Kidney (tissue), 14 donors: ENCODE results near the gene KSR1. TPM values are rescaled to one million over a fixed set of nuclear protein-coding genes. Genes with fewer than 3 reads are reported as not detected.

ENCODE experiments used
- DNase-seq, 5 donors: peaks; one replicate each; pipeline ENCODE4 v3.0.0-alpha.2; 2013 to 2020
- FAIRE-seq: peaks from 2 replicates; lab custom pipeline; 2012; peaks lifted over from hg19 to GRCh38; lab: Jason Lieb, UNC
- H3K27ac ChIP-seq, 2 donors: one replicate each; pipeline ENCODE4 v1.7.0; 2013; ENCODE audit warnings: low read depth in 2 of 2, low read length in 2 of 2, inconsistent platforms in 1 of 2
- H3K27me3 ChIP-seq: one replicate; pipeline ENCODE4 v1.7.1; 2013; ENCODE audit warnings: low read length, inconsistent platforms; ENCODE audit not compliant: control insufficient read depth, insufficient read depth
- H3K36me3 ChIP-seq, 3 donors: one replicate each; pipeline versions ENCODE4 v1.7.0 to v1.7.1; 2013; ENCODE audit warnings: low read length in 3 of 3, control low read depth in 1 of 3, inconsistent platforms in 1 of 3; ENCODE audit not compliant: insufficient read depth in 3 of 3, control insufficient read depth in 2 of 3
- H3K4me1 ChIP-seq, 3 donors: one replicate each; pipeline versions ENCODE4 v1.7.0 to v1.7.1; 2013; ENCODE audit warnings: low read length in 3 of 3, inconsistent platforms in 1 of 3, low read depth in 1 of 3; ENCODE audit not compliant: control insufficient read depth in 2 of 3, insufficient read depth in 2 of 3
- H3K4me3 ChIP-seq, 3 donors: one replicate each; pipeline versions ENCODE4 v1.7.0 to v1.8.1; 2013; ENCODE audit warnings: low read length in 3 of 3, control low read depth in 1 of 3, inconsistent platforms in 1 of 3
- H3K9ac ChIP-seq, 3 donors: one replicate each; pipeline versions ENCODE4 v1.7.0 to v1.7.1; 2013; ENCODE audit warnings: low read length in 3 of 3, control low read depth in 1 of 3, inconsistent platforms in 1 of 3
- H3K9me3 ChIP-seq, 3 donors: one replicate each; pipeline versions ENCODE4 v1.7.0 to v1.7.1; 2013; ENCODE audit warnings: low read length in 3 of 3, control low read depth in 1 of 3, inconsistent platforms in 1 of 3; ENCODE audit not compliant: control insufficient read depth in 2 of 3, insufficient read depth in 1 of 3
- intact Hi-C: fragments of 100-400 bp; cut with DNase I; formaldehyde crosslinking; loops from one replicate; pipeline ENCODE4 v1.11.1; 2022
- polyA plus RNA-seq: library from polyadenylated mRNA; stranded (reverse); fragments of 350-450 nt; fragmentation: Illumina TruSeq; extraction: RNeasy Lipid Tissue Mini Kit (QIAGEN cat#74804); gene quantifications from one replicate; pipeline ENCODE4 v1.2.3, GENCODE V29; 2014; ENCODE audit warnings: low read depth, low replicate concordance; ENCODE audit not compliant: insufficient read depth
- total RNA-seq: library from RNA; stranded (reverse); fragmentation: NEBNext Ultra II Directional; extraction: Animal tissue kit (Norgen Biotek cat#: 25700); gene quantifications from one replicate; pipeline ENCODE4 v1.2.1, GENCODE V29; 2021
- TF ChIP-seq, protein P1 (sequence below): IDR thresholded peaks from 3 replicates; pipeline ENCODE4 v1.5.1; 2012; ENCODE audit warnings: mild to moderate bottlenecking, moderate library complexity, borderline replicate concordance; ENCODE audit not compliant: insufficient read depth; ENCODE audit errors: extremely low read depth
- donor health status: control.
- donor health status: control.
- donor health status: control.
- donor health status: control.
- donor health status: control.
- donor health status: DM: yes; HTN: yes; CAD: no.
- donor health status: Normal renal cell carcinoma (clear cell type).

KSR1 gene
- total and polyA plus RNA-seq, 2 donors from 2014 or later, result 11.7 to 97.3 TPM

DNA sequence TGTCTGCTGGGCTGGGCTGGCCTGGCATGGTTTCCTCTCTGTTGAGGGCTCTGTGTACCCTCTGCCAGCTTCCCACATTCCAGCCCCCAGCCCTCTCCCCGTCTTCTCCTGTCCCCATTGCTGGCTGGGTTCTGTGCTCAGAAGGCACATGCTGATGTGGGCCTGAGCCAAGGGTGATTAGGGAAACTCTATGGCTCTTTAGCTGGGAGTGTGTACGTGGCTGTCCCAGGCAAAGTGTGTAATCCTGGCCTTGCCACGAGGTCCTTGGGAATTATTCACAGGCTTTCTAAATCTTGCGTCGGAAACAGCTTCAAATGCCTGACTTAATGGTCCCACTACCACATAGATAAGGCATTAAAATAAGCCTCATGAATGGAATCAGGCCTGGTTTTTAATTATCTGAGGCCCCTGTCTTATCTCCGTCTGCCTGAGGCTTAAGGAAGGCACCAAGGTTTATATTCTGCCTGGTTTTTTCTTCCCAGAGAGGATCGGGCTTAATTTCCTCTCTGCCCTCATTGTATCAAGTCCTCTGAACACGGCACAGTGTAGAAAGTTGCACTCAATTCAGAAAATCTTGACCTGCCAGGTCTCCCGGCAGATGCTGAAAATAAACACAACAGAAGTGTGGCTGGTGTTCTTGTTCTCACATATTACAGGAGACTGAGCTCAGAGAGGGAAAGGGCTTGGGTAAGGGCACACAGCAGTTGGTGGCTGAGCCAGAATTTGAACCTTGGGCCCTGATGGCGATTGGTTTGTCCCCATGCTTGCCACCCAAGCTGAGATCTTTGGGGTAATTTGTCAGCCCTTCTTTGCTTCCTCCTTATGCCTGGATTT, 121.9 kb downstream of the KSR1 start:
- no peak for FAIRE-seq
- H3K27ac ChIP-seq, result peak overlapping the region; percentile 75 to 81
- TF ChIP-seq, protein P1, sequence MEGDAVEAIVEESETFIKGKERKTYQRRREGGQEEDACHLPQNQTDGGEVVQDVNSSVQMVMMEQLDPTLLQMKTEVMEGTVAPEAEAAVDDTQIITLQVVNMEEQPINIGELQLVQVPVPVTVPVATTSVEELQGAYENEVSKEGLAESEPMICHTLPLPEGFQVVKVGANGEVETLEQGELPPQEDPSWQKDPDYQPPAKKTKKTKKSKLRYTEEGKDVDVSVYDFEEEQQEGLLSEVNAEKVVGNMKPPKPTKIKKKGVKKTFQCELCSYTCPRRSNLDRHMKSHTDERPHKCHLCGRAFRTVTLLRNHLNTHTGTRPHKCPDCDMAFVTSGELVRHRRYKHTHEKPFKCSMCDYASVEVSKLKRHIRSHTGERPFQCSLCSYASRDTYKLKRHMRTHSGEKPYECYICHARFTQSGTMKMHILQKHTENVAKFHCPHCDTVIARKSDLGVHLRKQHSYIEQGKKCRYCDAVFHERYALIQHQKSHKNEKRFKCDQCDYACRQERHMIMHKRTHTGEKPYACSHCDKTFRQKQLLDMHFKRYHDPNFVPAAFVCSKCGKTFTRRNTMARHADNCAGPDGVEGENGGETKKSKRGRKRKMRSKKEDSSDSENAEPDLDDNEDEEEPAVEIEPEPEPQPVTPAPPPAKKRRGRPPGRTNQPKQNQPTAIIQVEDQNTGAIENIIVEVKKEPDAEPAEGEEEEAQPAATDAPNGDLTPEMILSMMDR, result no peak
- H3K9ac ChIP-seq, result peak overlapping the region in 1 of 3 donors; percentile 27
- peaks cover 0 to 14% (median 8%) of the 10 kb centered on the region in 3 donors for H3K4me1 ChIP-seq
- H3K4me3 ChIP-seq, result no peak overlapping the region
- no peaks in the 10 kb centered on the region for H3K9me3 ChIP-seq
- peak in 1 of 5 donors; percentile 36 for DNase-seq
- intact Hi-C loops, result no loop called here
- no peaks in the 10 kb centered on the region for H3K27me3 ChIP-seq
- H3K36me3 ChIP-seq, result no peaks in the 10 kb centered on the region

DNA sequence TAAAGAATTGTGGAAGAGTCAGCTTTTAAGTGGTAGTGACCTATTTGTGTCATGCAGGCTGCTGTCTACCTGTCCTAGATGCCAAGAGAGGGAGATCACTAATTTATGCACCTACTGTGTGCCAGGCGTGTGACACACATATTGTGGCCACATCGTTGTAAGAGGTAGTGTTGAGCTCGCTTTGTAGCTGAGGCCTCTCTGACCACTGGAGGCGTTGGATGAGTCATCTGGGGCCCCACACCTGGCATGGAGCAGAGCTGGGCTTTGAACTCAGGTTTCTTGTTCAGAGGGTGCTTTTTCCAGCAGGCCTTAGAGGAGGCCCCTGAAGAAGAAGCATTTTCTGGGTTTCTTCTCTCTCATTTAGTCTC, 122.5 kb downstream of the KSR1 start:
- H3K4me3 ChIP-seq, result no peak overlapping the region
- H3K4me1 ChIP-seq, result peaks cover 0 to 14% (median 8%) of the 10 kb centered on the region in 3 donors
- peak overlapping the region; percentile 23 to 81 for H3K27ac ChIP-seq
- intact Hi-C loops, result no loop called here
- FAIRE-seq, result no peak
- peak overlapping the region in 1 of 3 donors; percentile 27 for H3K9ac ChIP-seq
- no peak for DNase-seq
- H3K9me3 ChIP-seq, result no peaks in the 10 kb centered on the region
- TF ChIP-seq, protein P1, result no peak
- peaks cover 0 to 2% (median 0%) of the 10 kb centered on the region in 3 donors for H3K36me3 ChIP-seq
- no peaks in the 10 kb centered on the region for H3K27me3 ChIP-seq

DNA sequence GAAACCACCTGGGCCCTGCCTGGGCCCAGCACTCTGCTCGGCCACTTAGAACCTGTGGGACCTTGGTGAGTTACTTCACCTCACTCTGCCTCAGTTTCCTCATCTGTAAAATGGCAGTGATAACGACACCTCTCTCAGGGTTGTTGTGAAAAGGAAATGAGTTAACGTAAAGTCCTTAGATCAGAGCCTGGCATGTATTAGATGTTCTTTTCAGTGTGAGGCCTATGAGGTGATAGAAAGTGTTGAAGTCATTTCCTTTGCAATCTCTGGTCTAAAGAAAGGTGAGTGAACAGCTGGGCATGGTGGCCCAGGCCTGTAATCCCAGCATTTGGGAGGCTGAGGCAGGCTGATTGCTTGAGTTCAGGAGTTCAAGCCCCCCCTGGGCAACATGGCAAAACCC, 123.1 kb downstream of the KSR1 start:
- DNase-seq (no peak), FAIRE-seq (no peak)
- Histone ChIP-seq H3K9ac (no peak overlapping the region), H3K27ac (no peak overlapping the region), H3K4me1 (peaks cover 0 to 14% (median 8%) of the 10 kb centered on the region in 3 donors), H3K4me3 (no peak overlapping the region), H3K27me3 (no peaks in the 10 kb centered on the region), H3K36me3 (peaks cover 0 to 2% (median under 1%) of the 10 kb centered on the region in 3 donors), H3K9me3 (no peaks in the 10 kb centered on the region)
- intact Hi-C loops, result no loop called here
- TF ChIP-seq, protein P1, result no peak
